ENCODE data around the gene NADSYN1.

Gene NADSYN1

DNA sequence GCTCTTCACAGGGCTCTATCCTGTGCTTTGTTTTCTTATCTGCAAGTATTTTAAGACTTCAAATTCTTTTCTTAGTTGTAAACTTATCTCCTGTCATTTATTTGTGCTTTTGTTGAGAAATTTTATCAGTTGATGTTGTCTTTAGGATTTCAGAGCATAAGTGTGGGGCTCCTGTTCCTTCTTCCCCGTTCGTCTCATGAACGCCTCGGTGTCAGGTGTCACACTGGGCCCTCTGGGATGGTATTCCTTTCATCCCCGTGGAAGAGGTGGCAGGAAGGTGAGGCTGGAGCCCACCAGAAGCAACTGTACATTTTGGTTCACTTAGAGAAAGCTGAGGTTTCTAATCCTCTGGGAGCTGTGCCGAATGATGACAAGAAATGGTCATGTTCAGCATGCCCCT lies 17.9 kb downstream of the NADSYN1 start:
- TF ChIP-seq, protein P1, sequence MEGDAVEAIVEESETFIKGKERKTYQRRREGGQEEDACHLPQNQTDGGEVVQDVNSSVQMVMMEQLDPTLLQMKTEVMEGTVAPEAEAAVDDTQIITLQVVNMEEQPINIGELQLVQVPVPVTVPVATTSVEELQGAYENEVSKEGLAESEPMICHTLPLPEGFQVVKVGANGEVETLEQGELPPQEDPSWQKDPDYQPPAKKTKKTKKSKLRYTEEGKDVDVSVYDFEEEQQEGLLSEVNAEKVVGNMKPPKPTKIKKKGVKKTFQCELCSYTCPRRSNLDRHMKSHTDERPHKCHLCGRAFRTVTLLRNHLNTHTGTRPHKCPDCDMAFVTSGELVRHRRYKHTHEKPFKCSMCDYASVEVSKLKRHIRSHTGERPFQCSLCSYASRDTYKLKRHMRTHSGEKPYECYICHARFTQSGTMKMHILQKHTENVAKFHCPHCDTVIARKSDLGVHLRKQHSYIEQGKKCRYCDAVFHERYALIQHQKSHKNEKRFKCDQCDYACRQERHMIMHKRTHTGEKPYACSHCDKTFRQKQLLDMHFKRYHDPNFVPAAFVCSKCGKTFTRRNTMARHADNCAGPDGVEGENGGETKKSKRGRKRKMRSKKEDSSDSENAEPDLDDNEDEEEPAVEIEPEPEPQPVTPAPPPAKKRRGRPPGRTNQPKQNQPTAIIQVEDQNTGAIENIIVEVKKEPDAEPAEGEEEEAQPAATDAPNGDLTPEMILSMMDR (IDR thresholded peaks at IDR 0.05; ENCODE audit: low read depth, low read length): no peak
- no peak for DNase-seq (ENCODE audit: low read depth in 2 of 2)

DNA sequence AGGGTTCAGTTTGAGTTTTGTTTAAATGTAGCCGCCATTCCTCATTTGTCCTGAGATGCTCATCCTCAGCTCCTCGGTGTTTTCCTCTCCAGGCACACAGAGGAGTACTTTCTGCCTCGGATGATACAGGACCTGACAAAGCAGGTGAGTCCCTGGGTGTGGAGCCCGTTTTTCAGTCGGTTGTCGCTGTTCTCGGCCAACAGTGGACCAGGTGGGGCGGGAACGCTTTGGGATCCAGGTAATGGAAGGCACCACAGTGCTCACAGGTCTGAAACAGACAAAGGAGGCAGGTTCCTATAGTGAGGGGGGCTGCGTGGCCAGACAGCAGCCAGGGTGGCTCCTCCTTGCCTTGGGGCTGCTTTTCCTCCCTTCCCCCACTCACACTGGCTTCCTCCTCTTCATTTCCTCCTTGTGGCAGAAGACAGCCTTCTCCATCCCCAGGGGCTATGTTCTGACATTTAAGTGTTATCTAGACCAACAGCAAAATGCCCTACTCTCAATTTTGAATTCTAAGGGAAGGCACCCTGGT lies 19.4 kb downstream of the NADSYN1 start:
- TF ChIP-seq, protein P1 (IDR thresholded peaks at IDR 0.05; ENCODE audit: low read depth, low read length): no peak
- no peak for DNase-seq (ENCODE audit: low read depth in 2 of 2)
- no peak overlapping the region for H3K4me3 ChIP-seq (replicated peaks in 1 of 2; ENCODE audit: low read depth in 2 of 2, low read length in 2 of 2)

More for the DNA sequence above, 17.9 kb downstream of the NADSYN1 start:
- H3K4me3 ChIP-seq (replicated peaks in 1 of 2; ENCODE audit: low read depth in 2 of 2, low read length in 2 of 2): no peak overlapping the region

DNA sequence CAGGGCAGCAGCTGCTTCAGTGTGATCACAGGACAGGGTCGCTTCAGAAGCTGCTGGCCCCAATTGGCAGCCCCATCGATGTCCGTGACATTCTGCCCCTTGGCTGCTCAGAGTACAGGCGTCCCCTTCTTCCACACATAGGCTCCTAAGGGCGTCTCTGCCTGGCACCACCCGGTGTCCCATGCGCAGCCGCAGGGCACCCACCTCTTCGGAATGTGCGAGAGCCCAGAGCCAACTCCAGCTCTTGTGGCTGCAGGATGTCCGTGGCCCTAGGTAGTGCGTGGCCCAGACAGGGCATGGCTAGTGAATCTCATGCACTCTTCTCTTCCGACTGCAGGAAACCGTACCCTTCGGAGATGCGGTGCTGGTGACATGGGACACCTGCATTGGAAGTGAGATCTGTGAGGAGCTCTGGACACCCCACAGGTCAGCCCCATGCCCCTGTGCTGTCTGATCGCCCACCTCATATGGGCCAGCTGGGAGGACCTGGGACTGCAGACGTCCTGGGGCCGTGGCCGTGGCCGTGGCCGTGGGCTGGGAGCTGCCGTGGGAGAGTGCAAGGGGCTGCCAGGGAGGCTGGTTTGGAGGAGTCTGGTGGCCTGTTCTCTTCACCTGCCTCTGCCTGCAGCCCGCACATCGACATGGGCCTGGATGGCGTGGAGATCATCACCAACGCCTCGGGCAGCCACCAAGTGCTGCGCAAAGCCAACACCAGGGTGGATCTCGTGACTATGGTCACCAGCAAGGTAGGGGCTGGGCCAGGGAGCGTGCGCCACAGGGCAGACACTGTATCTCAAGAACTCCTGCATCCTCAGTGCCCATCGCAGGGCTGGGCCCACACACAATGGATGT lies 20.2 kb downstream of the NADSYN1 start:
- TF ChIP-seq, protein P1 (IDR thresholded peaks at IDR 0.05; ENCODE audit: low read depth, low read length): no peak
- DNase-seq (ENCODE audit: low read depth in 2 of 2): no peak
- no peak overlapping the region for H3K4me3 ChIP-seq (replicated peaks in 1 of 2; ENCODE audit: low read depth in 2 of 2, low read length in 2 of 2)

DNA sequence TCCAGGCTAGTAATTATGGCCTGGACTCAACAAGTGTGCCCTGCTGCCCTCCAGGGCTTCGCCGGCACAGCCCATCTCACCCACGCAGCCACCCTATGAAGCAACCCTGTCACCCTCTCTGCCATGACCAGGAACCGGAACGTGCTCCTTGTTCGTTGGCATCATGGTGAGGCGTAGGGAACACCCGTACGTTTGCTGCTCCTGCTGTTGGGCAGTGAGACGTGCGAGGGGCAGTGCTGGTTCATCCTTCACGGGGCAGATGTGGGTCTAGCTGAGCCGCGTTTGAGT lies 20.7 kb downstream of the NADSYN1 start:
- TF ChIP-seq, protein P1 (IDR thresholded peaks at IDR 0.05; ENCODE audit: low read depth, low read length): no peak
- no peak overlapping the region for H3K4me3 ChIP-seq (replicated peaks in 1 of 2; ENCODE audit: low read depth in 2 of 2, low read length in 2 of 2)
- no peak for DNase-seq (ENCODE audit: low read depth in 2 of 2)

DNA sequence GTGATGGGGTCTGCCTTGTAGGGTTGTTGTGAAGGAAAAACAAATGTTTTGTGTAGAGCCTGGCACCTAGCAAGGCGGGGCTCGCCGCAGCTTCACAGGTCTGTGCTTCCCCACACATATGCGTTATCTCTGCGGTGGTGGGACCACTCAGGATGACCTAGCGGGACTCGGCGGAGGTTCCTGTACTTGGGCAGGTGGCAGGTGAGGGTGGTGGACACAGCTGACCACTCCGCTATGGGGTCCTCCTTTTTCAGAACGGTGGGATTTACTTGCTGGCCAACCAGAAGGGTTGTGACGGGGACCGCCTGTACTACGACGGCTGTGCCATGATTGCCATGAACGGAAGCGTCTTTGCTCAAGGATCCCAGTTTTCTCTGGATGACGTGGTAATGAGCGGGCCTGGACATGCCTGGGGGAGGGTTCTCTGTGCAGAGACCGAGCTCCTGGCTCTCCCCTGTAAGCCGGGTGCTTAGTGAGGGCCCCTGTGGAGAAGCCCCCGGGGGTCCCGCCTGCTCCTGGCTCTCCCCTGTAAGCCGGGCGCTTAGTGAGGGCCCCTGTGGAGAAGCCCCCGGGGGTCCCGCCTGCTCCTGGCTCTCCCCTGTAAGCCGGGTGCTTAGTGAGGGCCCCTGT lies 21.3 kb downstream of the NADSYN1 start:
- no peak overlapping the region for H3K4me3 ChIP-seq (replicated peaks in 1 of 2; ENCODE audit: low read depth in 2 of 2, low read length in 2 of 2)
- TF ChIP-seq, protein P1 (IDR thresholded peaks at IDR 0.05; ENCODE audit: low read depth, low read length): no peak
- no peak for DNase-seq (ENCODE audit: low read depth in 2 of 2)

DNA sequence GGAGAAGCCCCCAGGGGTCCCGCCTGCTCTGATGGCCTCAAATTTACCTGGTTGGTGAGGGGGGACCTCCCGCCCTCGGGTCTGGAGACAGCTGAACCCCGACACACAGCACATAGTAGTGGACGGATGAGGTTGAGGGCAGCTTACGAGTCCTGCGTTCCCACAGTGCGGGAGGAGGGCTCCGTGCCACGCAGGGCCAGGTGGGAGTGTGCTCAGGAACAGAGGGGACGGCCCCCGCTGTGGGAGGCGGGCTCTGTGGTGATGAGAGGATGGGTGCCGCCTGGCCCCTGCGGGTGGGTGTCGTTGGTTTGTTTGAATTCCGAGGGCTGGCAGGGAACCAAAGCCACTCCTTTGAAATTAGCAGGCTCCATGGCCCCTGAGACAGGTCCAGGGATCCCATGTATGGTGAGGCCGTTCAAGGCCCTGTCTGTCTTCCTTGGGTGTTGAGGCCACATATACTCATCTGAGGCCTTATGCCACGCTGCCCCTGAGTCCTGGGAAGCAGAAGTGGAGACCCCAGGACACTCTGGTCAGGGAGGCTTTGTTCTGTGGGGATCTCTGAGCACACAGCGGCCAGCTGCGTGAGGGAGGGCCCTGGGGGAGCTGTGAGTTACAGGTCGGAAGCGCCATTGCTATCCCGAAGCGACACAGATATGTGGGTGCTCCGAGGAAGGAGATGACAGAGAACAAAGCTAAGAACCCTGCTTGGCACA lies 21.9 kb downstream of the NADSYN1 start:
- DNase-seq (ENCODE audit: low read depth in 2 of 2): no peak
- TF ChIP-seq, protein P1 (IDR thresholded peaks at IDR 0.05; ENCODE audit: low read depth, low read length): no peak
- no peak overlapping the region for H3K4me3 ChIP-seq (replicated peaks in 1 of 2; ENCODE audit: low read depth in 2 of 2, low read length in 2 of 2)

Measured in cardiac fibroblast (primary cell).